CD4-positive, alpha-beta memory T cell (primary cell): ENCODE results near the gene GTPBP2. TPM values are rescaled to one million over a fixed set of nuclear protein-coding genes. Genes with fewer than 3 reads are reported as not detected.

Experiments used
- CTCF ChIA-PET: fragments of 350-600 bp; sonication (Branson Sonifier 250); formaldehyde crosslinking; loops from one replicate; lab custom pipeline; 2021; ENCODE audit warnings: inconsistent platforms; ENCODE audit not compliant: partially characterized antibody; lab: Charles Lee
- POLR2A ChIA-PET: fragments of 350-600 bp; sonication (Branson Sonifier 250); formaldehyde crosslinking; loops from one replicate; lab custom pipeline; 2021; ENCODE audit not compliant: partially characterized antibody; lab: Charles Lee
- DNase-seq, 5 donors: peaks; one replicate each; pipeline versions ENCODE4 v3.0.0 to v3.0.0-alpha.2; 2020 to 2022; ENCODE audit warnings: mixed read lengths in 1 of 5
- H3K27ac ChIP-seq: one replicate; pipeline ENCODE4 v1.7.0; 2013; ENCODE audit warnings: low read depth, low read length
- H3K27me3 ChIP-seq: 2 replicates; pipeline ENCODE4 v1.7.0; 2013; ENCODE audit warnings: mild to moderate bottlenecking, low read length, moderate library complexity; ENCODE audit not compliant: insufficient read depth
- H3K36me3 ChIP-seq: 2 replicates; pipeline ENCODE4 v1.7.0; 2013; ENCODE audit warnings: mild to moderate bottlenecking, low read length, moderate library complexity; ENCODE audit not compliant: insufficient read depth
- H3K4me1 ChIP-seq: 2 replicates; pipeline ENCODE4 v1.7.0; 2013; ENCODE audit warnings: mild to moderate bottlenecking, low read length, moderate library complexity; ENCODE audit not compliant: insufficient read depth
- H3K4me3 ChIP-seq, 2 donors: one replicate each; pipeline ENCODE4 v1.7.0; 2013; ENCODE audit warnings: low read length in 2 of 2, mild to moderate bottlenecking in 1 of 2
- H3K9me3 ChIP-seq, 2 donors: one replicate each; pipeline ENCODE4 v1.7.0; 2013; ENCODE audit warnings: low read length in 2 of 2, control low read depth in 1 of 2; ENCODE audit not compliant: control insufficient read depth in 1 of 2
- H3K27ac Mint-ChIP-seq, 7 donors: one replicate each; pipeline ENCODE4 v1.8.0; 2020 to 2021; ENCODE audit warnings: mixed read lengths in 7 of 7, mild to moderate bottlenecking in 6 of 7, inconsistent platforms in 3 of 7, moderate library complexity in 3 of 7
- H3K27me3 Mint-ChIP-seq, 2 donors: one replicate each; pipeline ENCODE4 v1.8.0; 2020 to 2021; ENCODE audit warnings: mixed read lengths in 2 of 2
- H3K36me3 Mint-ChIP-seq, 2 donors: one replicate each; pipeline ENCODE4 v1.8.0; 2020 to 2021; ENCODE audit warnings: mixed read lengths in 2 of 2, inconsistent platforms in 1 of 2, mild to moderate bottlenecking in 1 of 2
- H3K4me1 Mint-ChIP-seq, 4 donors: one replicate each; pipeline ENCODE4 v1.8.0; 2020 to 2021; ENCODE audit warnings: mixed read lengths in 4 of 4, mild to moderate bottlenecking in 1 of 4
- H3K4me3 Mint-ChIP-seq, 8 donors: one replicate each; pipeline ENCODE4 v1.8.0; 2020 to 2021; ENCODE audit warnings: mixed read lengths in 8 of 8, mild to moderate bottlenecking in 7 of 8, moderate library complexity in 6 of 8, inconsistent platforms in 3 of 8
- H3K9me3 Mint-ChIP-seq, 8 donors: one replicate each; pipeline ENCODE4 v1.8.0; 2020 to 2021; ENCODE audit warnings: mixed read lengths in 8 of 8, mild to moderate bottlenecking in 5 of 8, inconsistent platforms in 3 of 8, moderate library complexity in 1 of 8
- intact Hi-C: fragments of 100-400 bp; cut with micrococcal nuclease; formaldehyde crosslinking; loops from one replicate; pipeline ENCODE4 v1.15.1; 2023
- polyA plus RNA-seq, 2 donors: library from polyadenylated mRNA; unstranded; fragments of 300-500 nt; fragmentation: Illumina TruSeq; gene quantifications; one replicate each; pipeline ENCODE4 v1.2.3, GENCODE V29; 2021
- total RNA-seq, 2 experiments: library from RNA; stranded (reverse); gene quantifications; one replicate each; pipeline ENCODE4 v1.2.3, GENCODE V29; 2021

GTPBP2 gene
- total and polyA plus RNA-seq, 4 experiments from 2014 or later = 0.83 to 85.0 (median 43.0) TPM

DNA sequence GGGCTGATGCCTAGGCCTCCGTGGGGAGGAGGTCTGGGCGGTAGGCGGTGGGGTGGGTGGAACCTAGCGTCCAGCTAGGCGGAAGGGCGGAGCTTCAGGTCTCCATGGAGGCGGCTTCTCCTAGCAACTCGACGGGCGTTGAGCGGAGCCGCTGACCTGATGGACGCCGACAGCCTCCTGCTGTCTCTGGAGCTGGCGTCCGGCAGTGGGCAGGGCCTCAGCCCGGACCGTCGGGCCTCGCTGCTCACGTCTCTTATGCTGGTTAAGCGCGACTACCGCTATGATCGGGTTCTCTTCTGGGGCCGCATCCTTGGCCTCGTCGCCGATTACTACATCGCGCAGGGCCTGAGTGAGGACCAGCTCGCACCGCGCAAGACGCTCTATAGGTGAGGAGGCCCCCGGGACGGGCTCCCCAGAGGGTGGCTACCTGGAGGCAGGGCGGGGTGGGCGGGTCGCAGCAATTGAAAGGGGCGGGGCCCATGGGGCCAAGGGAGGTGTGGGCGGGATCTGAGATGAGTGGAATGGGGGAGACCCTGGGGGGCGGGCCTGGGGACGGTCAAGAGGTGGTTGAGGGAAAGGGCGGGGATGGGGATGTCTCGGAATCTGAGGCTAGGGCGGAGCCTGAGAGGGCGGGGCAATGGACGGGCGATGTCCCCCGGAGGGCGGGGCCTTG is 16.0 kb upstream of the GTPBP2 start, which contains the start of gene RSPH9:
Gene RSPH9 (plus strand): TSS at position 97 of the 673 bp plus-strand sequence. CDS start 63 bp downstream, at position 160.
- CTCF ChIA-PET = interaction anchor here (1.2 to 1.4 kb wide), 3 partner anchors 16 to 36 kb away, joined by 3 read pairs; partner anchors contain the start of gene GTPBP2
- intact Hi-C loops = loop anchor here (1.0 kb wide), 1 partner anchor 10 kb away; the partner anchor contains the start of gene MAD2L1BP

GRCh38 chr6:43639984-43640800 is 11.1 kb upstream of the GTPBP2 start:
- Histone ChIP-seq H3K4me3 (no peak overlapping the region), H3K4me1 (peaks cover 43% of the 10 kb centered on the region), H3K27ac (no peak overlapping the region), H3K27me3 (no peaks in the 10 kb centered on the region), H3K36me3 (peaks cover 26% of the 10 kb centered on the region), H3K9me3 (no peaks in the 10 kb centered on the region)
- Mint-ChIP-seq H3K27ac (peak overlapping the region in 1 of 7 donors; percentile 69), H3K36me3 (peaks cover 29 to 51% of the 10 kb centered on the region in 2 donors), H3K27me3 (no peaks in the 10 kb centered on the region), H3K4me3 (peak overlapping the region in 1 of 8 donors; percentile 77), H3K9me3 (no peaks in the 10 kb centered on the region), H3K4me1 (peaks cover 24 to 74% (median 43%) of the 10 kb centered on the region in 4 donors)
- POLR2A ChIA-PET = interaction anchor here (1.3 kb wide), 1 partner anchor 11 kb away, joined by 4 read pairs; the partner anchor contains the start of gene GTPBP2
- no peak for DNase-seq
- intact Hi-C loops = loop anchor here (5.0 to 10.0 kb wide), 3 partner anchors 607 to 1905 kb away; partner anchors contain the start of genes HSP90AB1, TFEB and UBR2
- CTCF ChIA-PET = no interaction called here

More for the DNA sequence above, 16.0 kb upstream of the GTPBP2 start, which contains the start of gene RSPH9:
- peaks cover 12% of the 10 kb centered on the region for H3K36me3 ChIP-seq
- peak; percentile 38 to 81 (median 45) for DNase-seq
- no peaks in the 10 kb centered on the region for H3K9me3 Mint-ChIP-seq
- peak within 1 kb of the TSS; percentile 6 for H3K27ac ChIP-seq
- no peaks in the 10 kb centered on the region for H3K27me3 ChIP-seq
- peak within 1 kb of the TSS; percentile 52 to 88 (median 74) for H3K27ac Mint-ChIP-seq
- H3K36me3 Mint-ChIP-seq = peaks cover 14 to 26% of the 10 kb centered on the region in 2 donors
- peaks cover 11 to 34% (median 22%) of the 10 kb centered on the region in 4 donors for H3K4me1 Mint-ChIP-seq
- peak within 1 kb of the TSS; percentile 77 to 86 (median 80) for H3K4me3 Mint-ChIP-seq
- H3K27me3 Mint-ChIP-seq = no peaks in the 10 kb centered on the region
- peak within 1 kb of the TSS in 1 of 2 donors; percentile 32 for H3K4me3 ChIP-seq
- H3K9me3 ChIP-seq = no peaks in the 10 kb centered on the region
- POLR2A ChIA-PET = interaction anchor here (0.9 to 6.2 kb wide), 4 partner anchors 9 to 43 kb away, joined by 3 to 28 read pairs (median 8); partner anchors contain the start of genes GTPBP2, MAD2L1BP and MRPS18A
- H3K4me1 ChIP-seq = peaks cover 5% of the 10 kb centered on the region

GRCh38 chr6:43636308-43636659 is 7.2 kb upstream of the GTPBP2 start:
- ChIA-PET POLR2A (interaction anchor here (1.2 to 2.2 kb wide), 9 partner anchors 9 to 611 kb away, joined by 3 to 14 read pairs (median 6); partner anchors contain the start of genes HSP90AB1, MRPS18A, POLH and RSPH9), CTCF (interaction anchor here (0.8 to 3.0 kb wide), 4 partner anchors 10 to 438 kb away, joined by 3 to 17 read pairs (median 3); no protein-coding TSS in a partner anchor)
- Histone ChIP-seq H3K36me3 (peaks cover 21% of the 10 kb centered on the region), H3K27ac (peak overlapping the region; percentile 84), H3K4me1 (peaks cover 49% of the 10 kb centered on the region), H3K9me3 (no peaks in the 10 kb centered on the region), H3K27me3 (no peaks in the 10 kb centered on the region), H3K4me3 (peak overlapping the region; percentile 66 to 94)
- H3K4me3 Mint-ChIP-seq = peak overlapping the region; percentile 93 to 100 (median 99)
- H3K4me1 Mint-ChIP-seq = peaks cover 25 to 65% (median 39%) of the 10 kb centered on the region in 4 donors
- peaks cover 18 to 36% of the 10 kb centered on the region in 2 donors for H3K36me3 Mint-ChIP-seq
- H3K9me3 Mint-ChIP-seq = no peaks in the 10 kb centered on the region
- peak in 2 of 5 donors; percentile 19 to 27 for DNase-seq
- intact Hi-C loops = loop anchor here (5.0 to 10.0 kb wide), 3 partner anchors 611 to 1901 kb away; partner anchors contain the start of genes HSP90AB1, TFEB and UBR2
- H3K27ac Mint-ChIP-seq = peak overlapping the region; percentile 96 to 98 (median 97)
- no peaks in the 10 kb centered on the region for H3K27me3 Mint-ChIP-seq

- H3K4me3 ChIP-seq = peak within 1 kb of the TSS; percentile 66 to 94
- DNase-seq = peak; percentile 85 to 89 (median 87)
- peaks cover 49% of the 10 kb centered on the region for H3K4me1 ChIP-seq
- H3K27ac Mint-ChIP-seq = peak within 1 kb of the TSS; percentile 96 to 98 (median 97)
- ChIA-PET CTCF (interaction anchor here (1.0 to 3.0 kb wide), 4 partner anchors 11 to 439 kb away, joined by 3 to 17 read pairs (median 3); no protein-coding TSS in a partner anchor), POLR2A (interaction anchor here (0.7 to 2.2 kb wide), 12 partner anchors 8 to 1183 kb away, joined by 3 to 14 read pairs (median 4); partner anchors contain the start of genes HSP90AB1, MRPS18A, POLH and RSPH9)
- H3K27ac ChIP-seq = peak within 1 kb of the TSS; percentile 84
- no peaks in the 10 kb centered on the region for H3K27me3 ChIP-seq
- H3K27me3 Mint-ChIP-seq = no peaks in the 10 kb centered on the region
- H3K4me1 Mint-ChIP-seq = peaks cover 26 to 62% (median 41%) of the 10 kb centered on the region in 4 donors
- H3K9me3 Mint-ChIP-seq = no peaks in the 10 kb centered on the region
- peaks cover 16 to 31% of the 10 kb centered on the region in 2 donors for H3K36me3 Mint-ChIP-seq
- H3K36me3 ChIP-seq = peaks cover 19% of the 10 kb centered on the region
- H3K4me3 Mint-ChIP-seq = peak within 1 kb of the TSS; percentile 93 to 100 (median 99)
- intact Hi-C loops = loop anchor here (1.0 to 10.0 kb wide), 4 partner anchors 9 to 1901 kb away; partner anchors contain the start of genes HSP90AB1, TFEB and UBR2
- no peaks in the 10 kb centered on the region for H3K9me3 ChIP-seq
These were observed 6.6 kb upstream of the GTPBP2 start, which contains the start of gene MAD2L1BP for GRCh38 chr6:43635387-43636307. MAD2L1BP (plus strand) TSS chr6:43635840; CDS start chr6:43635876, 36 bp downstream.

DNA sequence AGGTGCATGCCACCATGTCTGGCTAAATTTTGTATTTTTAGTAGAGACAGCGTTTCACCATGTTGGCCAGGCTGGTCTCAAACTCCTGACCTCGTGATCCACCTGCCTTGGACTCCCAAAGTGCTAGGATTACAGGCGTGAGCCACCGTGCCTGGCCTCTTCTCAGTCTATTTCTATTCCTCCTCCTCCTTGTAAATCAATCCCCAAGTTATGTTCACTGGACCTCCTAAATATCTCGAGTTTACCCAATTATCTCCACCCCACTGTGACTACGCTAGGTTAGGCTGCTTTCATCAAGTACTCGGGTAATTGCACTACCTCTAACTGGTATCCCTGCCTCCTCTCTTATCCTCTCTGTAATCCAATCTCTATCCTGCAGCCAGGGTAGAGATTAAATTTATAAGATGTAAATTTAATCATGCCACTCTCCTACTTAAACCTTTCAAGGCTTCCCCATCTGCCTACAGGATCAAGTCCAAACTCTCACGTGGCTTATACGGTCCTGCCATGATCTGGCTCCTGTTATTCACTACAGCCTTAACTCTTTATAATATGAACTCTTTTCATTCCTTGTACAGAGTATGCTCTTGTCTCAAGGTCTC is 5.7 kb upstream of the GTPBP2 start:
- Mint-ChIP-seq H3K4me1 (peaks cover 29 to 61% (median 42%) of the 10 kb centered on the region in 4 donors), H3K27ac (peak overlapping the region; percentile 96 to 98 (median 97)), H3K27me3 (no peaks in the 10 kb centered on the region), H3K9me3 (no peaks in the 10 kb centered on the region), H3K36me3 (peaks cover 12 to 23% of the 10 kb centered on the region in 2 donors), H3K4me3 (peak overlapping the region; percentile 93 to 100 (median 99))
- CTCF ChIA-PET = interaction anchor here (1.0 to 3.0 kb wide), 3 partner anchors 13 to 439 kb away, joined by 3 to 17 read pairs (median 3); no protein-coding TSS in a partner anchor
- DNase-seq = no peak
- Histone ChIP-seq H3K27me3 (no peaks in the 10 kb centered on the region), H3K9me3 (no peaks in the 10 kb centered on the region), H3K4me1 (peaks cover 51% of the 10 kb centered on the region), H3K27ac (peak overlapping the region; percentile 84), H3K36me3 (peaks cover 11% of the 10 kb centered on the region), H3K4me3 (peak overlapping the region; percentile 66 to 94)
- POLR2A ChIA-PET = interaction anchor here (1.0 to 2.2 kb wide), 6 partner anchors 7 to 1182 kb away, joined by 3 to 14 read pairs (median 10); partner anchors contain the start of genes HSP90AB1, POLH, RSPH9 and XPO5
- intact Hi-C loops = loop anchor here (1.0 to 10.0 kb wide), 4 partner anchors 9 to 1900 kb away; partner anchors contain the start of genes HSP90AB1, TFEB and UBR2
